ENCODE measurements around the gene ING4.

DNA sequence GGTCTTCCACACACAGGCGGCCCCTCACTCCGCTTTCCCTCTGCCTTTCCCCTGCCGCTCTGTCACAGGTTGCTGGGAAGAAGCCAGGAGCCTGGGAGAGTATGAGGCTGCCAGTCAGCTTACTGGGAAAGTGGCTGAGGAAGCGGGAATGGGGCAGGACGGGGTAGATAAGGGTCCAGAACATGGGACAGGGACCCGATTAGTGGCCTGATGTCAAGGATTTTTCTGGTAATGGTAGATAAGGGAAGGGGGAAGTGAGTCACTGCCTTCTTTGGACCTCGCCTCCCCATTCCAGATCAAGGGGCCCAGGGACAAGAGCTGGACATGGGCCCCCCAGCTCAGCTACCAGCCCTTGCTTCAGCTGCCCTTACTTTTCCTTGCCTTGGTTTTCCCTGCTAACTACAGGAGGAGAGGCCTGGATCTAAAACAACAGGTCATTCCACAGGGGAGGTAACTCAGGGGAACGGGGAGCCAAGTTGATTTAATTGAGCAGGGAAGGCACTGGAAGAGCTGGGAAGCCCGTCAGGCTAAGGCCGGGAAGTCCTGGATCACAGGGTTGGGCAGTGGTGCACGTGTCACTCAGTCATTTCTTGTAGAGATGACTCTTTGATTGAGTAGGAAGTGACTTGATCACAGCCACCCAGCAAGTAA is 23.6 kb downstream of the ING4 start:
- TF ChIP-seq, protein P1, sequence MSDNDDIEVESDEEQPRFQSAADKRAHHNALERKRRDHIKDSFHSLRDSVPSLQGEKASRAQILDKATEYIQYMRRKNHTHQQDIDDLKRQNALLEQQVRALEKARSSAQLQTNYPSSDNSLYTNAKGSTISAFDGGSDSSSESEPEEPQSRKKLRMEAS (IDR thresholded peaks at IDR 0.05) = no peak
- TF ChIP-seq YY1 (IDR thresholded peaks at IDR 0.05) (no peak), RAD21 (IDR thresholded peaks at IDR 0.05) (no peak), EGR1 (IDR thresholded peaks at IDR 0.05; ENCODE audit: low read depth in 2 of 2) (no peak), SP1 (IDR thresholded peaks at IDR 0.05) (no peak), TAF1 (conservative IDR thresholded peaks at IDR 0.05) (no peak), GABPA (IDR thresholded peaks at IDR 0.05 in 1 of 2, conservative IDR thresholded peaks at IDR 0.05 in 1 of 2) (no peak), JUND (IDR thresholded peaks at IDR 0.05) (no peak), FOXA2 (IDR thresholded peaks at IDR 0.05) (no peak)
- TF ChIP-seq, protein P2, sequence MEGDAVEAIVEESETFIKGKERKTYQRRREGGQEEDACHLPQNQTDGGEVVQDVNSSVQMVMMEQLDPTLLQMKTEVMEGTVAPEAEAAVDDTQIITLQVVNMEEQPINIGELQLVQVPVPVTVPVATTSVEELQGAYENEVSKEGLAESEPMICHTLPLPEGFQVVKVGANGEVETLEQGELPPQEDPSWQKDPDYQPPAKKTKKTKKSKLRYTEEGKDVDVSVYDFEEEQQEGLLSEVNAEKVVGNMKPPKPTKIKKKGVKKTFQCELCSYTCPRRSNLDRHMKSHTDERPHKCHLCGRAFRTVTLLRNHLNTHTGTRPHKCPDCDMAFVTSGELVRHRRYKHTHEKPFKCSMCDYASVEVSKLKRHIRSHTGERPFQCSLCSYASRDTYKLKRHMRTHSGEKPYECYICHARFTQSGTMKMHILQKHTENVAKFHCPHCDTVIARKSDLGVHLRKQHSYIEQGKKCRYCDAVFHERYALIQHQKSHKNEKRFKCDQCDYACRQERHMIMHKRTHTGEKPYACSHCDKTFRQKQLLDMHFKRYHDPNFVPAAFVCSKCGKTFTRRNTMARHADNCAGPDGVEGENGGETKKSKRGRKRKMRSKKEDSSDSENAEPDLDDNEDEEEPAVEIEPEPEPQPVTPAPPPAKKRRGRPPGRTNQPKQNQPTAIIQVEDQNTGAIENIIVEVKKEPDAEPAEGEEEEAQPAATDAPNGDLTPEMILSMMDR (IDR thresholded peaks at IDR 0.05; ENCODE audit: low read depth, low read length, missing input control) = no peak
- TF ChIP-seq, protein P3, sequence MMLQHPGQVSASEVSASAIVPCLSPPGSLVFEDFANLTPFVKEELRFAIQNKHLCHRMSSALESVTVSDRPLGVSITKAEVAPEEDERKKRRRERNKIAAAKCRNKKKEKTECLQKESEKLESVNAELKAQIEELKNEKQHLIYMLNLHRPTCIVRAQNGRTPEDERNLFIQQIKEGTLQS (IDR thresholded peaks at IDR 0.05) = no peak
- TF ChIP-seq, protein P4, sequence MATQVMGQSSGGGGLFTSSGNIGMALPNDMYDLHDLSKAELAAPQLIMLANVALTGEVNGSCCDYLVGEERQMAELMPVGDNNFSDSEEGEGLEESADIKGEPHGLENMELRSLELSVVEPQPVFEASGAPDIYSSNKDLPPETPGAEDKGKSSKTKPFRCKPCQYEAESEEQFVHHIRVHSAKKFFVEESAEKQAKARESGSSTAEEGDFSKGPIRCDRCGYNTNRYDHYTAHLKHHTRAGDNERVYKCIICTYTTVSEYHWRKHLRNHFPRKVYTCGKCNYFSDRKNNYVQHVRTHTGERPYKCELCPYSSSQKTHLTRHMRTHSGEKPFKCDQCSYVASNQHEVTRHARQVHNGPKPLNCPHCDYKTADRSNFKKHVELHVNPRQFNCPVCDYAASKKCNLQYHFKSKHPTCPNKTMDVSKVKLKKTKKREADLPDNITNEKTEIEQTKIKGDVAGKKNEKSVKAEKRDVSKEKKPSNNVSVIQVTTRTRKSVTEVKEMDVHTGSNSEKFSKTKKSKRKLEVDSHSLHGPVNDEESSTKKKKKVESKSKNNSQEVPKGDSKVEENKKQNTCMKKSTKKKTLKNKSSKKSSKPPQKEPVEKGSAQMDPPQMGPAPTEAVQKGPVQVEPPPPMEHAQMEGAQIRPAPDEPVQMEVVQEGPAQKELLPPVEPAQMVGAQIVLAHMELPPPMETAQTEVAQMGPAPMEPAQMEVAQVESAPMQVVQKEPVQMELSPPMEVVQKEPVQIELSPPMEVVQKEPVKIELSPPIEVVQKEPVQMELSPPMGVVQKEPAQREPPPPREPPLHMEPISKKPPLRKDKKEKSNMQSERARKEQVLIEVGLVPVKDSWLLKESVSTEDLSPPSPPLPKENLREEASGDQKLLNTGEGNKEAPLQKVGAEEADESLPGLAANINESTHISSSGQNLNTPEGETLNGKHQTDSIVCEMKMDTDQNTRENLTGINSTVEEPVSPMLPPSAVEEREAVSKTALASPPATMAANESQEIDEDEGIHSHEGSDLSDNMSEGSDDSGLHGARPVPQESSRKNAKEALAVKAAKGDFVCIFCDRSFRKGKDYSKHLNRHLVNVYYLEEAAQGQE (IDR thresholded peaks at IDR 0.05) = no peak
- TF ChIP-seq, protein P5, sequence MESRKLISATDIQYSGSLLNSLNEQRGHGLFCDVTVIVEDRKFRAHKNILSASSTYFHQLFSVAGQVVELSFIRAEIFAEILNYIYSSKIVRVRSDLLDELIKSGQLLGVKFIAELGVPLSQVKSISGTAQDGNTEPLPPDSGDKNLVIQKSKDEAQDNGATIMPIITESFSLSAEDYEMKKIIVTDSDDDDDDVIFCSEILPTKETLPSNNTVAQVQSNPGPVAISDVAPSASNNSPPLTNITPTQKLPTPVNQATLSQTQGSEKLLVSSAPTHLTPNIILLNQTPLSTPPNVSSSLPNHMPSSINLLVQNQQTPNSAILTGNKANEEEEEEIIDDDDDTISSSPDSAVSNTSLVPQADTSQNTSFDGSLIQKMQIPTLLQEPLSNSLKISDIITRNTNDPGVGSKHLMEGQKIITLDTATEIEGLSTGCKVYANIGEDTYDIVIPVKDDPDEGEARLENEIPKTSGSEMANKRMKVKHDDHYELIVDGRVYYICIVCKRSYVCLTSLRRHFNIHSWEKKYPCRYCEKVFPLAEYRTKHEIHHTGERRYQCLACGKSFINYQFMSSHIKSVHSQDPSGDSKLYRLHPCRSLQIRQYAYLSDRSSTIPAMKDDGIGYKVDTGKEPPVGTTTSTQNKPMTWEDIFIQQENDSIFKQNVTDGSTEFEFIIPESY (IDR thresholded peaks at IDR 0.05) = no peak

Data from liver (tissue), 3 donors.